ENCODE measurements around the gene PPP4R2. TPM values are rescaled to one million over a fixed set of nuclear protein-coding genes. Genes with fewer than 3 reads are reported as not detected.
A peak's percentile ranks its signal among the peaks of the same experiment; 100 is the strongest.

PPP4R2 gene
- 10 to 100 TPM; 39.7 to 74.6 (median 48.5) TPM for total RNA-seq

DNA sequence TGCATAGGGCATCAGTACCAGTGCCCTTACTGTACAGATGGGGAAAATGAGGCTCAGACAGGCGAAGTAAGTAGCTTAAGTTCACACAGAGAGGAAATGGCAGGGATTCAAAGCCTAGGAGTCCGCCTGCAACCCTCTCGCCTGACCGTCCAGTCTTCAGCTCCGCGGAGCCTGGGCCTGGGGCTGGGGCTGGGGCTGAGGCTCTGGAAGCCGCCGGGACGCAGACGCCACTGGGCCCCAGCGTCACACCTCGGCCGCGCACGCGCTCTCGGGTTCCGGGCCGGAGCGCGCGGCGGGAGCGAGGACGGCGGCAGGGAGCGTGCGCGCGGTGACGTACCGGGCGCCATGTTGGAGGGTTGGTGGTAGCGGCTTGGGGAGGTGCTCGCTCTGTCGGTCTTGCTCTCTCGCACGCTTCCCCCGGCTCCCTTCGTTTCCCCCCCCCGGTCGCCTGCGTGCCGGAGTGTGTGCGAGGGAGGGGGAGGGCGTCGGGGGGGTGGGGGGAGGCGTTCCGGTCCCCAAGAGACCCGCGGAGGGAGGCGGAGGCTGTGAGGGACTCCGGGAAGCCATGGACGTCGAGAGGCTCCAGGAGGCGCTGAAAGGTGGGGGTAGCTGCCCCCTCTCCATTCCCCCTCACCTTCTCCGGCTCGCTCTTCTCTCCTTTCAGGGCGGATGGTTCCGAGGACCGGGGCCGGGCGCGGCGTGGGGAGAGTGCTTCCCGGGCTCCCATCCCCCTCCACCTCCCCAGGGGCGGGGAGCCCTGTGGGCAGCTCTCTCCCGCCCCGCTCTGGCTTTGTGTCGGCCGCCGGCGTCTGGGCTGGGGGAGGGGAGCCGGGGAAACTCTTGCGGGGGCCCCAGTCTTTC, at the start of gene PPP4R2:
PPP4R2 (plus strand) TSS at position 339 of the 861 bp plus-strand sequence; CDS start at position 566, 227 bp downstream.
- Histone ChIP-seq H3K4me1 (replicated peaks in 1 of 2) (peaks cover 4 to 25% of the 10 kb centered on the region in 2 donors), H3K27ac (peak within 1 kb of the TSS; percentile 96 to 97), H3K4me3 (peak within 1 kb of the TSS; percentile 65 to 96 (median 88))
- in situ Hi-C loops (cut with MboI; ENCODE audit: low pct_unique_long_range_greater_than_20kb in 2 of 9, low sequenced_read_pairs in 9 of 9, unreplicated experiment in 9 of 9) = no loop called here
- peak; percentile 90 to 95 (median 92) for ATAC-seq (replicated peaks in 6 of 8)
- WGBS, 10 experiments = 0 to 7% (median 5%) methylated on average over 1 to 21 of the region's 75 CpGs; no CpG with 5 or more reads in 7 of the 10 experiments

GRCh38 chr3:72947715-72948490, 48.7 kb upstream of the PPP4R2 start:
- WGBS, 10 experiments = 73 to 88% (median 79%) methylated on average over 2 to 6 of the region's 8 CpGs; no CpG with 5 or more reads in 1 of the 10 experiments
- Histone ChIP-seq H3K4me1 (replicated peaks in 1 of 2) (no peaks in the 10 kb centered on the region), H3K4me3 (no peak overlapping the region), H3K27ac (no peak overlapping the region)
- in situ Hi-C loops (cut with MboI; ENCODE audit: low pct_unique_long_range_greater_than_20kb in 2 of 9, low sequenced_read_pairs in 9 of 9, unreplicated experiment in 9 of 9) = loop anchor here in 2 of 9 experiments (25.0 kb wide), 1 partner anchor 139 kb away; no protein-coding TSS in a partner anchor
- no peak for ATAC-seq (replicated peaks in 6 of 8)

DNA sequence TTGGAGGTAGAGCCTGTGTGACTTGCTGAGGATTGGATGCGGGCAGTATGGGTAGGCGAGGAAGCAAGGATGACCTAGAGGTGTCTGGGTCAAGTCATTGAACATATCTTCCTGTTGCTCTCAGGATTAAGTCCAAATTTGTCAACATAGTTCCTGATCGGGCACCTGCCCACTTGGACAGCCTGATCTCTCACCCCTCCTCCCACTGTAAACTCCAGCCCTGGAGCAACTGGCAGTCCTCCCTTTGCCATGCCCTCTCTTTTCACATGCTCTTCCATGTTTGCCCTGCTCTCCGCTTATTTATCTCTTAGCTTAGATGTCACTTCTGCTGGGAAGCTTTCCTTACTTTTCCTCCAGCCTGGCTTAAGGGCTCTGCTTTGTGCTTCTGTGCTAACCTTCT, 47.6 kb upstream of the PPP4R2 start:
- Histone ChIP-seq H3K4me1 (replicated peaks in 1 of 2) (no peaks in the 10 kb centered on the region), H3K27ac (no peak overlapping the region), H3K4me3 (no peak overlapping the region)
- in situ Hi-C loops (cut with MboI; ENCODE audit: low pct_unique_long_range_greater_than_20kb in 2 of 9, low sequenced_read_pairs in 9 of 9, unreplicated experiment in 9 of 9) = loop anchor here in 2 of 9 experiments (25.0 kb wide), 1 partner anchor 138 kb away; no protein-coding TSS in a partner anchor
- ATAC-seq (replicated peaks in 6 of 8) = no peak
- 75 to 100% (median 90%) methylated on average over 1 to 4 of the region's 4 CpGs for WGBS, 10 experiments

DNA sequence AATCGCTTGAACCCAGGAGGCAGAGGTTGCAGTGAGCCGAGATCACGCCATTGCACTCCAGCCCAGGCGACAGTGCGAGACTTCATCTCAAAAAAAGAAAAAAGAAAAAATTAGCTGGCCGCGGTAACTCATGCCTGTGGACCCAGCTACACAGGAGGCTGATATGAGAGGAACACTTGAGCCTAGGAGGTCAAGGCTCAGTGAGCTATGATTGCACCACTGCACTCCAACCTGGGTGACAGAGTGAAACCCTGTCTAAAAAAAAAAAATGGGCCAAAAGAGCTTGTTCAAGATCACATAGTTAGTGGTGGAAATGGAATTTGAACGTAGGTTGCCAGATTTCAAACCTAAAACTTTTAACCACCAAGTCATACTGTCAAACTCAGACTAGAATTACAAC, 46.2 kb upstream of the PPP4R2 start:
- H3K27ac ChIP-seq = no peak overlapping the region
- no peak overlapping the region for H3K4me3 ChIP-seq
- 50 to 90% (median 73%) methylated on average over 1 to 3 of the region's 8 CpGs; no CpG with 5 or more reads in 4 of the 10 experiments for WGBS, 10 experiments
- no peaks in the 10 kb centered on the region for H3K4me1 ChIP-seq (replicated peaks in 1 of 2)
- no peak for ATAC-seq (replicated peaks in 6 of 8)
- in situ Hi-C loops (cut with MboI; ENCODE audit: low pct_unique_long_range_greater_than_20kb in 2 of 9, low sequenced_read_pairs in 9 of 9, unreplicated experiment in 9 of 9) = no loop called here

GRCh38 chr3:72950801-72951200, 45.8 kb upstream of the PPP4R2 start:
- ATAC-seq (replicated peaks in 6 of 8) = no peak
- in situ Hi-C loops (cut with MboI; ENCODE audit: low pct_unique_long_range_greater_than_20kb in 2 of 9, low sequenced_read_pairs in 9 of 9, unreplicated experiment in 9 of 9) = no loop called here
- WGBS, 10 experiments = 38 to 100% (median 73%) methylated on average over 1 to 4 of the region's 4 CpGs
- no peak overlapping the region for H3K27ac ChIP-seq
- no peak overlapping the region for H3K4me3 ChIP-seq
- H3K4me1 ChIP-seq (replicated peaks in 1 of 2) = no peaks in the 10 kb centered on the region

DNA sequence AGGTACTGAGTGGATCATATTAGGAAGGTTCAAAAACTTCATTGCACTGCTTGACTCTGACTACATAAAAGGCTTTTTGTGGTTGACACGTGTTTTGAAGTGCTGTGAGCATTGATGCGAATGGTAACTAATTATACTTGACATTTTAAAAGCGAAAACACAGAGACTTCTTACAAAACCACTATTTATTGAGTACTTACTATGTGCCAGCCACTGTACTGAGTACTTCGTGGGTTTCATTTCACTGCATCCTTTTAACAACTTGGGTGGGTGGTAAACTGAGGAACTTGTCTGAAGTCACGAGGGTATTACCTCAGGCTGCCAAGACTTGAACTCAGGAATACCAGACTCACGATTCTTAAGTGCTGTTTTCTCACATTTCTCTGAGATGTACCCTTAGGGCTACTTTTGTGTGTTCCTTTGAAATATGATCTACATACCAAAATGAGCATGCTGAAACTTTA, 45.3 kb upstream of the PPP4R2 start:
- WGBS, 10 experiments = 25 to 78% (median 66%) methylated on average over 1 to 6 of the region's 6 CpGs
- Histone ChIP-seq H3K4me3 (no peak overlapping the region), H3K4me1 (replicated peaks in 1 of 2) (no peaks in the 10 kb centered on the region), H3K27ac (no peak overlapping the region)
- in situ Hi-C loops (cut with MboI; ENCODE audit: low pct_unique_long_range_greater_than_20kb in 2 of 9, low sequenced_read_pairs in 9 of 9, unreplicated experiment in 9 of 9) = no loop called here
- no peak for ATAC-seq (replicated peaks in 6 of 8)

DNA sequence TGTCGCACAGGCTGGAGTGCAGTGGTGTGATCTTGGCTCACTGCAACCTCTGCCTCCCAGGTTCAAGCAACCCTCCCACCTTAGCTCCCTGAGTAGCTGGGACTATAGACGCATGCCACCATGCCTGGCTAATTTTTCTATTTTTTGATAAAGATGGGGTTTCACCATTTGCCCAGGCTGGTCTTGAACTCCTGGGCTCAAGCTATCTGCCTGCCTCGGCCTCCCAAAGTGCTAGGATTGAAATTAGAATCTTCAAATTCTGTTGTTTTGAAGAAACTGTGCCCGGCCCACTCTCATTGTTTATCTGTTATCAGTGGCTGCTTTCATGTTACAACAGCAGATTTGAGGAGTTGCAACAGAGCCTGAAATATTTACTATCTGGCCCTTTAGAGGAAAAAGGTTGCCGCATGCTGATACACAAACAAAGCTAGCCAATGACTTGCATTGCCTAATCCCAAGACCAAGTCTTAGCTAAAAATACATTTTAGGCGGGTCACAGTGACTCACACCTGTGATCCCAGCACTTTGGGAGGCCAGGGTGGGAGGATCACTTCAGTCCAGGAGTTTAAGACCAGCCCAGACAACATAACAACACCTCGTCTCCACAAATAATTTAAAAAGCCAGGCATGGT, 43.2 kb upstream of the PPP4R2 start:
- Histone ChIP-seq H3K4me1 (replicated peaks in 1 of 2) (no peaks in the 10 kb centered on the region), H3K4me3 (no peak overlapping the region), H3K27ac (no peak overlapping the region)
- in situ Hi-C loops (cut with MboI; ENCODE audit: low pct_unique_long_range_greater_than_20kb in 2 of 9, low sequenced_read_pairs in 9 of 9, unreplicated experiment in 9 of 9) = no loop called here
- 67 to 100% (median 91%) methylated on average over 1 to 7 of the region's 7 CpGs for WGBS, 10 experiments
- ATAC-seq (replicated peaks in 6 of 8) = peak in 1 of 8 experiments; percentile 26

DNA sequence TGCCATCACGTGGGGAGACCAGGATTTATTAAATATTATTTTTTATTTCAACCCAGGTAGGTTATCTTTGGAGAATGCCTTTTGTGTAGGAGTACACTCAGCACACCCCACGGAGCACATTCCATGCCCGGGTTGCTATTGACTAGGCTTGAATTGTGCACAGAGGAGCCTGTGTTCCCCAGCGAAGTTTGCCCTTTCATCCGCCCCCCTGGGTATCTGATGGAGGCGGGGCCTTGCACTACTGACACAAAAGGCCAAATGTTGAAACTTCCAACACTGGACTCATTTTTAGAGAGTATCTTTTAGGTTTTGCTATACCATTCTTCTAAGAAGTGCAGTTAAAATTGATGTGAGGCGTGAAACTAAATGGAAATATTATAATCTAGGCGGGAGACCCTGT, 39.3 kb upstream of the PPP4R2 start:
- 40 to 92% (median 77%) methylated on average over 1 to 6 of the region's 8 CpGs; no CpG with 5 or more reads in 2 of the 10 experiments for WGBS, 10 experiments
- no peaks in the 10 kb centered on the region for H3K4me1 ChIP-seq (replicated peaks in 1 of 2)
- H3K27ac ChIP-seq = no peak overlapping the region
- in situ Hi-C loops (cut with MboI; ENCODE audit: low pct_unique_long_range_greater_than_20kb in 2 of 9, low sequenced_read_pairs in 9 of 9, unreplicated experiment in 9 of 9) = no loop called here
- no peak overlapping the region for H3K4me3 ChIP-seq
- ATAC-seq (replicated peaks in 6 of 8) = peak in 1 of 8 experiments; percentile 58

DNA sequence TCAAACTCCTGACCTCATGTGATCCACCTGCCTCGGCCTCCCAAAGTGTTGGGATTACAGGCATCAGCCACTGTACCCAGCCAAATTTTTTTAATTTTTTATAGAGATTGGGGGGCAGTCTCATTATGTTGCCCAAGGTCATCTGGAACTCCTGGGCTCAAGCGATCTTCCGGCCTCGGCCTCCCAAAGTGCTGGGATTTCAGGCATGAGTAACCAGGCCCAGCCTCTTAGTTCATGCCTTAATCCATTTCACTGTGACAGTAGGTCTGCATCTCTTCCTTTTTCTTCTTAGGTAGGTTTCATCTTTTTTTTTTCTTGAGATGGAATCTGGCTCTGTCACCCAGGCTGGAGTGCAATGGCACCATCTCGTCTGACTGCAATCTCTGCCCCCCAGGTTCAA, 37.3 kb upstream of the PPP4R2 start:
- no peak overlapping the region for H3K4me3 ChIP-seq
- no peak for ATAC-seq (replicated peaks in 6 of 8)
- H3K27ac ChIP-seq = no peak overlapping the region
- 60 to 100% (median 95%) methylated on average over 1 to 5 of the region's 5 CpGs; no CpG with 5 or more reads in 4 of the 10 experiments for WGBS, 10 experiments
- in situ Hi-C loops (cut with MboI; ENCODE audit: low pct_unique_long_range_greater_than_20kb in 2 of 9, low sequenced_read_pairs in 9 of 9, unreplicated experiment in 9 of 9) = no loop called here
- H3K4me1 ChIP-seq (replicated peaks in 1 of 2) = no peaks in the 10 kb centered on the region

- Histone ChIP-seq H3K27ac (no peak overlapping the region), H3K4me3 (no peak overlapping the region), H3K4me1 (replicated peaks in 1 of 2) (no peaks in the 10 kb centered on the region)
- 67 to 100% (median 82%) methylated on average over 1 to 6 of the region's 7 CpGs; no CpG with 5 or more reads in 2 of the 10 experiments for WGBS, 10 experiments
- peak in 4 of 8 experiments; percentile 44 to 69 (median 44) for ATAC-seq (replicated peaks in 6 of 8)
- in situ Hi-C loops (cut with MboI; ENCODE audit: low pct_unique_long_range_greater_than_20kb in 2 of 9, low sequenced_read_pairs in 9 of 9, unreplicated experiment in 9 of 9) = no loop called here
These were observed 35.6 kb upstream of the PPP4R2 start for GRCh38 chr3:72960812-72961518.

GRCh38 chr3:72961752-72962151, 34.9 kb upstream of the PPP4R2 start:
- Histone ChIP-seq H3K27ac (no peak overlapping the region), H3K4me1 (replicated peaks in 1 of 2) (no peaks in the 10 kb centered on the region), H3K4me3 (no peak overlapping the region)
- peak in 1 of 8 experiments; percentile 46 for ATAC-seq (replicated peaks in 6 of 8)
- 0 to 80% (median 47%) methylated on average over 1 to 4 of the region's 4 CpGs; no CpG with 5 or more reads in 3 of the 10 experiments for WGBS, 10 experiments
- in situ Hi-C loops (cut with MboI; ENCODE audit: low pct_unique_long_range_greater_than_20kb in 2 of 9, low sequenced_read_pairs in 9 of 9, unreplicated experiment in 9 of 9) = no loop called here

- H3K4me1 ChIP-seq (replicated peaks in 1 of 2) = no peaks in the 10 kb centered on the region
- H3K27ac ChIP-seq = no peak overlapping the region
- no peak for ATAC-seq (replicated peaks in 6 of 8)
- in situ Hi-C loops (cut with MboI; ENCODE audit: low pct_unique_long_range_greater_than_20kb in 2 of 9, low sequenced_read_pairs in 9 of 9, unreplicated experiment in 9 of 9) = no loop called here
- no peak overlapping the region for H3K4me3 ChIP-seq
These were observed 34.3 kb upstream of the PPP4R2 start for GRCh38 chr3:72962317-72962716.
